SK-N-SH (cell line): ENCODE results near the gene SLC36A2.

Experiments
- CTCF ChIP-seq: fragments of 200-600 bp; sonication (generic); IDR thresholded peaks from 2 replicates; pipeline ENCODE4 v1.6.1; 2017; ENCODE audit warnings: antibody characterized with exemption, mild to moderate bottlenecking, moderate library complexity
- EP300 ChIP-seq, 2 experiments: IDR thresholded peaks; 2 replicates each; pipeline versions ENCODE4 v1.4.0 to v1.6.1; 2012; ENCODE audit warnings: borderline replicate concordance in 1 of 2, low read depth in 1 of 2, low read length in 1 of 2
- FOXM1 ChIP-seq: IDR thresholded peaks from 2 replicates; pipeline ENCODE4 v1.4.0; 2012; ENCODE audit warnings: low read depth, mild to moderate bottlenecking
- POLR2AphosphoS5 ChIP-seq: IDR thresholded peaks from 2 replicates; pipeline ENCODE4 v1.6.1; 2012; ENCODE audit warnings: low read depth, low read length
- RCOR1 ChIP-seq: fragments of 150-350 bp; IDR thresholded peaks from 2 replicates; pipeline ENCODE4 v1.6.1; 2017; ENCODE audit warnings: antibody characterized with exemption, low read length
- RFX5 ChIP-seq: IDR thresholded peaks from 2 replicates; pipeline ENCODE4 v1.6.1; 2012; ENCODE audit warnings: mild to moderate bottlenecking, improper control_type of control experiment, low read length
- SIN3A ChIP-seq: IDR thresholded peaks from 2 replicates; pipeline ENCODE4 v1.6.1; 2012; ENCODE audit warnings: low read depth, mild to moderate bottlenecking, low read length, moderate library complexity, borderline replicate concordance
- SMC3 ChIP-seq: IDR thresholded peaks from 2 replicates; pipeline ENCODE4 v1.6.1; 2012; ENCODE audit warnings: low read depth, low read length, improper control_type of control experiment
- TAF1 ChIP-seq: IDR thresholded peaks from 2 replicates; pipeline ENCODE4 v1.6.1; 2012; ENCODE audit warnings: low read depth, mild to moderate bottlenecking, low read length, moderate library complexity, borderline replicate concordance
- YY1 ChIP-seq: IDR thresholded peaks from 2 replicates; pipeline ENCODE4 v1.4.0; 2012; ENCODE audit warnings: low read depth, mild to moderate bottlenecking
- TF ChIP-seq, protein P1 (sequence below): IDR thresholded peaks from 2 replicates; pipeline ENCODE4 v1.4.0; 2012; ENCODE audit warnings: low read depth

DNA sequence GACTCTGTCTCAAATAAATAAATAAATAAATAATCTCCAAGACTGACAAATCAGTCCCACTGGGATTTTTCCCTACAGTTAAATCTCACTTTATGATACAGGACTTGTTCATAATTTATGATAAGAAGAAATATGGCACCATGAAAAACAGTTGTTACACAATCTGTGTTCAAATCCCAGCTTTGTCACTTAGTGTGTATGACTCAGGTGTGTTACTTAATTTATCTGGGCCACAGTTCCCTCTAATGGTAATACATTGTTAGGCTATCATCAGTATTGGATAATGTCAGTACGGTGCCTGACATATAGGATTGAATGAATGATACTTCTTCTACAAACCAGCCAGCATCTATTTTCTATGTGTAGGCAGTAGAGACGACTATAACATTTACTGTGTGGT lies 66.9 kb downstream of the SLC36A2 start:
- TF ChIP-seq FOXM1 (no peak), CTCF (no peak), SMC3 (no peak), RFX5 (no peak), EP300 (IDR thresholded peaks at IDR 0.05; ENCODE audit: borderline replicate concordance in 1 of 2, low read depth in 1 of 2, low read length in 1 of 2) (no peak), TAF1 (no peak), RCOR1 (no peak), POLR2AphosphoS5 (no peak), YY1 (no peak), SIN3A (no peak)
- TF ChIP-seq, protein P1, sequence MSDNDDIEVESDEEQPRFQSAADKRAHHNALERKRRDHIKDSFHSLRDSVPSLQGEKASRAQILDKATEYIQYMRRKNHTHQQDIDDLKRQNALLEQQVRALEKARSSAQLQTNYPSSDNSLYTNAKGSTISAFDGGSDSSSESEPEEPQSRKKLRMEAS, result no peak
